Kidney glomerular epithelial cell (primary cell): ENCODE data around the gene TRIM33.

Source experiments
- DNase-seq: peaks from one replicate; lab custom pipeline; 2025; lab: John Stamatoyannopoulos, UW

TRIM33 gene

GRCh38 chr1:114511032-114511785 is at the start of gene TRIM33:
TRIM33 (minus strand) TSS chr1:114511203; CDS start chr1:114511076, 127 bp downstream.
- DNase-seq, result peak; percentile 85

DNA sequence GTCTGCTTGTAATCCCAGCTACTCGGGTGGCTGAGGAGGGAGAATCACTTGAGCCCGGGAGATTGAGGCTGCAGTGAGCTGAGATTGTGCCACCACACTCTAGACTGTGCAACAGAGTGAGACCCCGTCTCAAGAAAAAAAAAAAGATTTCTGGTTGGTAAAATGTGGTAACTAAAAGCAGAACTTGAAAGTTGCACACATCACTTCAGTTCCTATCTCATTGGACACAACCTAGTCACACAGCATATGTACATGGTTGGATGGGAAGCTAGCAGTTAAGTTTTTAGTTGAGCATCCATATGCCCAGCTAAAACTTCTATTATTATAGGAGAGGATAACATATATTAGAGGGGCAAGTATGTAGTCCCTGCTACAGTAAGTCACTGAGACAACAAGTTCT is 48.4 kb upstream of the TRIM33 start:
- no peak for DNase-seq

- DNase-seq, result peak; percentile 3
Observed at GRCh38 chr1:114558544-114558943, 47.5 kb upstream of the TRIM33 start.

GRCh38 chr1:114554577-114554976 is 43.6 kb upstream of the TRIM33 start:
- DNase-seq, result no peak

- DNase-seq, result no peak
Observed at GRCh38 chr1:114552106-114552639, 41.2 kb upstream of the TRIM33 start.

DNA sequence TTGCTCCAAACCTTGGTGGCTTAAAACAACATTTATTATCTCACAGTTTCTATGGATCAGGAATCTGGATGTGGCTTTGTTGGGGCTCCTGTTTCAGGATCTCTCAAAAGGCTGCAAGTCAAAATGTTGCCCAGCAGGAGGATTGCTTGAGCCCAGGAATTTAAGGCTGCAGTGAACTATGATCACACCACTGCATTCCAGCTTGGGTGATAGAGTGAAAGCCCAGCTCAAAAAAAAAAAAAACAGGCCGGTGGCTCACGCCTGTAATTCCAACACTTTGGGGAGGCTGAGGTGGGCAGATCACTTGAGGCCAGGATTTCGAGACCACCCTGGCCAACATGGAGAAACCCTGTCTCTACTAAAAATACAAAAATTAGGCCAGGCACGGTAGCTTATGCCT is 40.4 kb upstream of the TRIM33 start:
- no peak for DNase-seq

GRCh38 chr1:114550336-114550735 is 39.3 kb upstream of the TRIM33 start:
- no peak for DNase-seq

- DNase-seq, result no peak
Observed at GRCh38 chr1:114549137-114549536, 38.1 kb upstream of the TRIM33 start.

GRCh38 chr1:114547076-114547475 is 36.1 kb upstream of the TRIM33 start:
- no peak for DNase-seq

GRCh38 chr1:114545796-114546195 is 34.8 kb upstream of the TRIM33 start:
- DNase-seq, result no peak

DNA sequence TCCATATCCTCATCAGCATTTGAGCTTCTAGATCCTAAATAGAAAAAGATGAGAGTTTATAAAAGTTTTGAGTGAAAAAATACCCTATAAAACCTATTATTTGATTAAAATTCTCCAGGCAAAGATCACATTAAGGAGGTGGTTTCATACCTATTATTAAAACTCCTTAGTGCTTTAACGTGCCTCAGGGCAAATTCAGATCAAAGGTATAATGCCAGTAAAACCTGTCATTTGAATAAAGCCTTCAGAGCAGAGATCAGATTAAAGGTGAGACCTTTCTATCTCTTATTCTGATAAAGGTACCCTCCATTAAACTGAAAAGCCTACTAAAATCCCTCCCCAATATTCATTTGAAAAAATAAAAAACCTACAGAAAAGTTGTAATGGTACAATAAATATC is 34.3 kb upstream of the TRIM33 start:
- no peak for DNase-seq

DNA sequence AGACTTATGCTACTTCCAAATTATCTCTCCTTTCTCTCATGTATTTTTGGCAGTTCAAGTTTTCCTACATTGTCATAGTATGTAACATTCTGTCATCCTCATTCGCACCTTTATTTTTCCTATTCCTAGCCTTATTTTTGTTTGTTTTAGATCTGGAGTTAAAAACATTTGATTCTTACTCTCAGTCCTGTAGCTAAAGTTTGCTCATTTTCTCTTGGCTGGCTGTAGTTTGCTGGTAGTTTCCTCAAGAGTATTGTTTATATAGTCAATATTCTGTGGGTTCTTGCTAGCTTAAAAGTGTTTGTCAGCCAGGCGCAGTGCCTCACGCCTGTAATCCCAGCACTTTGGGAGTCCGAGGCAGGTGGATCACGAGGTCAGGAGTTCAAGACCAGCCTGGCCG is 29.8 kb upstream of the TRIM33 start:
- no peak for DNase-seq

DNA sequence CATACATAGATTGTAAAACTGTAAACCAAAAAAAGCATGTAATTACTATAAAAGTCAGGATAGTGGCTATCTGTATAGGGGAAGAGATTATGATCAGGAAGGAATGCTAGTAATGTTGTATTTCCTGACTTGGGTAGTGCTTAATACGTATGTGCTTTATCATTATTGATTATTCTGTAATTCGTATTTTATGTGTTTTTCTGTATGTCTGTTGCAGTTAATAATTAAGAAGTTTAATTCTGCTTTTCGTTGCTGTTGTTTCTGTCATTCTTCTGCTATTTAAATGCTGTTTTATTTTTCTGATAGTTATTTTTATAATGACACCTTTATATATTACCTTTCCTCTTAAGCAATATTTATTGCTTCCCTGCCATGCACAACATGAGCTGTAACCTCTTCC is 29.3 kb upstream of the TRIM33 start:
- DNase-seq, result no peak

- DNase-seq, result no peak
Observed at GRCh38 chr1:114536043-114536442, 25.0 kb upstream of the TRIM33 start.

DNA sequence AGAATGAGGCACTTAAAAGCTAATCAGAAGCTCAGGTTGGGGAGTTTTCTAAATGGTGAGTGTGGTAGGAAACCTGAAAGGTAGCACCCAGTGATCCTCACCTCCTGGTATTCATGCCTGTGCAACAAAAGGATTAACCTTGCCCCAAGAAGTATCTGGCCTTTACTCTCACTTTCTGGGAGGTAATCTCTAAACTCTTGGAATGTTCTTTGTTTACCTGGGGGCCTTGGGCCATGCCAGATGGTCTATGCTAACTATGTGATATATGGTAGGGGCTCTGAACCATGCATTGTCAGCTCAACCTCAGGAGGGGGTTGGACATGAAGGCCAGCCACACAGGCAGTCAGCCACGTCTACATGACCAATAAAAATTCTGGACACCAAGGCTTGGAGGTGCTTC is 24.4 kb upstream of the TRIM33 start:
- no peak for DNase-seq

- DNase-seq, result no peak
Observed at GRCh38 chr1:114531094-114531493, 20.1 kb upstream of the TRIM33 start.

DNA sequence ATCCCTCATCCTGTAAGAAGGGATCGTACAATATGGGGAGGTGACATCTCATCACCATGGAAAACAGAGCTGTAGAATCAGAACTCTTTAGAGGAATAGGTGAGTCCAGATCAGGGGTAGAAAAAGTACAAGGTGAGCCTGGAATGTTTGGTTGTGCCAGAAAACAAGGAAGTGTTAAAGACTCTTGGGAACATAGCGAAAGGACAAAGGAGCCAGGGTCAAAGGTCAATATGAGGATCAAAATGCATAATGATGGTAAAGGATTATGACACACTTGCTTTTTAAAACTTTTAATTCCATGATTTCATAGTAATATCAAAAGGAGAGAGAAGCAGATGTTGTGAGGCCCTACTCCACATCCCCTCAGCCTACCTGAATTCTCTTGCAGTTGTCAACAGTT is 19.2 kb upstream of the TRIM33 start:
- no peak for DNase-seq

GRCh38 chr1:114524944-114525343 is 13.9 kb upstream of the TRIM33 start:
- no peak for DNase-seq

GRCh38 chr1:114522264-114522575 is 11.2 kb upstream of the TRIM33 start:
- DNase-seq, result no peak

DNA sequence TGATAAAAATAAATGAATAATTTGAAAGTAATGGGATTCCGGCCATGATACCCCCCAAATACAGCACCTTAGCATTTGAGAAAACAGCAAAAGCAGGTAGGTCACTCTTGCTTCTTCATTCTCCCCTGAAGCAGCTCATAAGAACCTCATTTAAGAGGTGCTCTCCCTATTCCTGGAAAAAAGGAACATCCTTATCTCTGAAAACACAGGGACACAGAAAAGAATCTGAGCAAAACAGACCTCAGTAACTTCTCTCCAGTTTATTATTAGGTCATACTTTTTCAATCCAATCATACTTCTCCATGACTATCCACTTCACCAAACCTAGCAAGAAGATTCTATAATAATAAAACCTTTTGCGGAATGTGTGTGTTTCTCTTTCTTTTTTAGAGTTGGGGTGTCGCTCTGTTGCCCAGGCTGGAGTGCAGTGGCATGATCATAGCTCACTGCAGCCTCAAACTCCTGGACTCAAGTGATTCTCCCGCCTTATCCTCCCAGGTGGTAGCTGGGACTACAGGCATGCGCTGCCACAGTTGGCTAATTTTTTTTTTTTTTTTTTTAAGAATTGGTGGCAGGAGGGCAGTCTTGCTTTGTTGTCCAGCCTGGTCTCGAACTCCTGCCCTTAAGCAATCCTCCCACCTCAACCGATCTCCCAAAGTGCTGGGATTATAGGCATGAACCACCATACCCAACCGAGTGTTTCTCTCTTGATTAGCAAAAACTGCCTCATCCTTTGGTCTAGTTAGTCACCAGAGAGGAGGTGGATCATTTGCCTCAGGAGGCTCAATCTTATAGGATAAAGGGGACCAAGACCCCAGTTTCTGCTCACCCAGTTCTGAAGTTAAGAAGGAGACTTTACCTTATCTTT is 10.6 kb upstream of the TRIM33 start:
- no peak for DNase-seq

DNA sequence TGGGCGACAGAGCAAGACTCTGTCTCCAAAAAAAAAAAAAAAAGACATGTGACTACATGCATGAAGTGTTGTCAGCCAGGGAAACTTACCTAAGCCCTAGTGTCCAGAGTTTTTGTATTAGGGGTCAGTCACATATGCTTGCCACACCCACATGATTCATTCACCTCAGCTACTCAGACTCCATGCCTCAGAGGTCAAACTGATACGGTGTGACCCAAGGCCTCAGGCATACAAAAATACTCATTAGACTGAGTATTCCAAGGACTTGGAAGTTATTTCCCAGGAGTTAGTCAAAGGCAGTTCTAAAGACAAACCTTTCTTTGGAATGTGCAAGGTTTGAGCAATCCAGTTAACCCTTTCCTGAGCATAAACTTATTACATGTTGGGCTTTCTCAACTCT is 6.3 kb upstream of the TRIM33 start:
- no peak for DNase-seq

GRCh38 chr1:114512595-114513280 is 1.7 kb upstream of the TRIM33 start:
- DNase-seq, result no peak
